PC-9 (cell line): Measurements from ENCODE around the gene DOCK4. TPM values are rescaled to one million over a fixed set of nuclear protein-coding genes. Genes with fewer than 3 reads are reported as not detected.

Experiments used
- BruUV-seq: library from RNA; stranded (reverse); fragments of 400-500 nt; replicated peaks from 2 replicates; lab custom pipeline; 2021; lab: Mats Ljungman, UMichigan
- CTCF ChIA-PET: fragments of 300-600 bp; sonication (Branson Sonifier 250); formaldehyde crosslinking; loops from one replicate; lab custom pipeline; 2022; ENCODE audit warnings: antibody characterized with exemption; lab: Charles Lee
- POLR2A ChIA-PET: fragments of 300-600 bp; sonication (Branson Sonifier 250); formaldehyde crosslinking; loops from one replicate; lab custom pipeline; 2022; ENCODE audit warnings: antibody characterized with exemption; ENCODE audit not compliant: unreplicated experiment; lab: Charles Lee
- DNase-seq, 2 experiments: peaks; one replicate each; pipeline versions ENCODE4 v3.0.0 to v3.0.0-alpha.2; 2015 to 2022; ENCODE audit warnings: mixed read lengths in 1 of 2
- H2AFZ ChIP-seq: fragments of 200-600 bp; sonication (generic); 2 replicates; pipeline ENCODE4 v1.8.1; 2017; ENCODE audit warnings: antibody characterized with exemption
- H3F3A ChIP-seq: fragments of 200-600 bp; sonication (generic); 2 replicates; pipeline ENCODE4 v1.8.1; 2017; ENCODE audit warnings: antibody characterized with exemption, mild to moderate bottlenecking, low read depth; ENCODE audit not compliant: insufficient read depth
- H3K27ac ChIP-seq: fragments of 200-600 bp; sonication (generic); 2 replicates; pipeline ENCODE4 v1.6.1; 2016; ENCODE audit warnings: mixed run types
- H3K27me3 ChIP-seq: fragments of 200-600 bp; sonication (generic); 2 replicates; pipeline ENCODE4 v1.6.1; 2016; ENCODE audit warnings: low read depth, mixed run types; ENCODE audit not compliant: insufficient read depth
- H3K36me3 ChIP-seq: fragments of 200-600 bp; sonication (generic); 2 replicates; pipeline ENCODE4 v1.6.1; 2016; ENCODE audit warnings: low read depth, mixed run types
- H3K4me1 ChIP-seq: fragments of 200-600 bp; sonication (generic); replicated peaks from 2 replicates; pipeline ENCODE4 v1.6.1; 2016; ENCODE audit warnings: mixed run types; ENCODE audit not compliant: insufficient read depth
- H3K4me2 ChIP-seq: fragments of 200-600 bp; sonication (generic); 2 replicates; pipeline ENCODE4 v1.6.1; 2017; ENCODE audit warnings: mixed run types
- H3K4me3 ChIP-seq: fragments of 200-600 bp; sonication (generic); 2 replicates; pipeline ENCODE4 v1.6.1; 2016; ENCODE audit warnings: mixed run types
- H3K79me2 ChIP-seq: fragments of 200-600 bp; sonication (generic); 2 replicates; pipeline ENCODE4 v1.6.1; 2017; ENCODE audit warnings: low read depth, mixed run types
- H3K9me2 ChIP-seq: fragments of 200-600 bp; sonication (generic); 2 replicates; pipeline ENCODE4 v1.8.1; 2017; ENCODE audit warnings: mild to moderate bottlenecking; ENCODE audit not compliant: insufficient read depth
- H3K9me3 ChIP-seq: fragments of 200-600 bp; sonication (generic); 2 replicates; pipeline ENCODE4 v1.8.1; 2016; ENCODE audit warnings: low read depth; ENCODE audit not compliant: insufficient read depth
- H4K20me1 ChIP-seq: fragments of 200-600 bp; sonication (generic); 2 replicates; pipeline ENCODE4 v1.8.1; 2017; ENCODE audit not compliant: insufficient read depth
- EZH2 ChIP-seq: fragments of 200-600 bp; sonication (generic); IDR thresholded peaks from 2 replicates; pipeline ENCODE4 v1.8.0; 2017; ENCODE audit warnings: antibody characterized with exemption, low read depth
- intact Hi-C: fragments of 100-400 bp; cut with micrococcal nuclease; formaldehyde crosslinking; loops from one replicate; pipeline ENCODE4 v1.10.0; 2022; ENCODE audit not compliant: unreplicated experiment
- total RNA-seq: library from RNA; stranded (reverse); gene quantifications from 2 replicates; pipeline ENCODE4 v1.2.3, GENCODE V29; 2021
- TF ChIP-seq, protein P1 (sequence below): fragments of 200-600 bp; sonication (generic); conservative IDR thresholded peaks from 2 replicates; pipeline ENCODE4 v1.6.1; 2017; ENCODE audit warnings: mixed run types, antibody characterized with exemption, mild to moderate bottlenecking, moderate library complexity

DOCK4 gene
- total RNA-seq, 1 experiment from 2014 or later, result 0.98 TPM

DNA sequence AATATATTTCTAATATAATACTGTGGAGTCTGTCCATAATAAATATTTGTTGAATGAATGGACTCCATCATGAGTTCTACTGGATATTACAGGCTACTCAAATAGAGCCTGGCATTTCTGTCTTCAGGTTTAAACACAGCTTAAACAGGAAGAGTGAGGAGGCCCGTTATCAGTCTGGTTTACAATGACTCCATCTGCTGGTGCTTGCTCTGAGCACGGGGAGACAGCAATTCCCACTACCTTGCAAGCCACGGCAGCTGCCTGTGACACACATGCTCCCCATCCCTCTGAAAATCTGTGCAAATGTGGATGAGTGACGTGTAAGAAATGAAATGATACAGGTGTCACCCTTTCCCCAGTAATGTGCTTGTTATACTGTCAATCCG, 350.4 kb downstream of the DOCK4 start:
- Histone ChIP-seq H4K20me1 (no peaks in the 10 kb centered on the region), H3K27me3 (no peaks in the 10 kb centered on the region), H3K79me2 (no peaks in the 10 kb centered on the region), H3K9me3 (no peaks in the 10 kb centered on the region), H3K4me3 (no peak overlapping the region), H3K9me2 (no peaks in the 10 kb centered on the region), H3K36me3 (no peaks in the 10 kb centered on the region), H3K4me2 (no peak overlapping the region), H2AFZ (no peak overlapping the region), H3K27ac (no peak overlapping the region), H3F3A (no peaks in the 10 kb centered on the region), H3K4me1 (no peaks in the 10 kb centered on the region)
- intact Hi-C loops, result loop anchor here (1.0 to 10.0 kb wide), 4 partner anchors 93 to 639 kb away; no protein-coding TSS in a partner anchor
- TF ChIP-seq, protein P1, sequence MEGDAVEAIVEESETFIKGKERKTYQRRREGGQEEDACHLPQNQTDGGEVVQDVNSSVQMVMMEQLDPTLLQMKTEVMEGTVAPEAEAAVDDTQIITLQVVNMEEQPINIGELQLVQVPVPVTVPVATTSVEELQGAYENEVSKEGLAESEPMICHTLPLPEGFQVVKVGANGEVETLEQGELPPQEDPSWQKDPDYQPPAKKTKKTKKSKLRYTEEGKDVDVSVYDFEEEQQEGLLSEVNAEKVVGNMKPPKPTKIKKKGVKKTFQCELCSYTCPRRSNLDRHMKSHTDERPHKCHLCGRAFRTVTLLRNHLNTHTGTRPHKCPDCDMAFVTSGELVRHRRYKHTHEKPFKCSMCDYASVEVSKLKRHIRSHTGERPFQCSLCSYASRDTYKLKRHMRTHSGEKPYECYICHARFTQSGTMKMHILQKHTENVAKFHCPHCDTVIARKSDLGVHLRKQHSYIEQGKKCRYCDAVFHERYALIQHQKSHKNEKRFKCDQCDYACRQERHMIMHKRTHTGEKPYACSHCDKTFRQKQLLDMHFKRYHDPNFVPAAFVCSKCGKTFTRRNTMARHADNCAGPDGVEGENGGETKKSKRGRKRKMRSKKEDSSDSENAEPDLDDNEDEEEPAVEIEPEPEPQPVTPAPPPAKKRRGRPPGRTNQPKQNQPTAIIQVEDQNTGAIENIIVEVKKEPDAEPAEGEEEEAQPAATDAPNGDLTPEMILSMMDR, result no peak
- no peak for TF ChIP-seq EZH2
- ChIA-PET CTCF (interaction anchor here (0.6 to 2.2 kb wide), 7 partner anchors 18 to 642 kb away, joined by 3 to 17 read pairs (median 3); no protein-coding TSS in a partner anchor), POLR2A (no interaction called here)
- no peak for DNase-seq
- no TSS peak for BruUV-seq

DNA sequence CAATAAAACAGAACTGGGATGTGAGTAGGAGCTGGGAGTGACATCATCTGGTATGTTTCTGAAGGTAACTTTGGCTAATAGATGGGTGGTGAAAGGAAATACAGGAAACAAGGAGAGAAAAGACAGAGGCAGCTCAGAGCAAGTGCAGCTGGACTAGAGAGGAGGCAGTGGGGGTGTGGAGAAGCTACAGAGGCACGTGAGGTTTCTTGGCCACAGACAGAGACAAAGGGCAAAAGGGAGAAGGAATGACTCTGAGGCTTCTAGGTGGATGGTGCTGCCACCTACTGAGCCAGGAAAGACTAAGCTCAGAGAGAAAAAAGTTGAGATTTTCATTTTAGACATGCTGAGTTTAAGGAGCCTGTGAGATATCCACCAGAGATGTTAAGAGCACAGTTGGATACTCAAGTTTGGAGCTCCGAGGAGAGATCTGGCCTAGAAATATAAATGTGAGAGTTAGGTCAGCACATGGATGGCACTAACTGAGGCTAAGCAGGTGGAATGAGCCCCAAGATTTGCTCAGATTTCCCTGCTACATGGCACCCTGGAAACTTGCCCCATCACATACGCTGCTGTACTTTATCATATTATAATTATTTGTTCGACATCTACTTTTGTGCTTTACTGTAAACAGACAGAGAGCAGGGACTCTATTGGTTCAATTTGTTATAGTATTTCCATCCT, 350.9 kb downstream of the DOCK4 start:
- Histone ChIP-seq H3K9me2 (no peaks in the 10 kb centered on the region), H3K27ac (no peak overlapping the region), H2AFZ (no peak overlapping the region), H3K4me3 (no peak overlapping the region), H3K36me3 (no peaks in the 10 kb centered on the region), H3K4me1 (no peaks in the 10 kb centered on the region), H4K20me1 (no peaks in the 10 kb centered on the region), H3K4me2 (no peak overlapping the region), H3K9me3 (no peaks in the 10 kb centered on the region), H3K27me3 (no peaks in the 10 kb centered on the region), H3K79me2 (no peaks in the 10 kb centered on the region), H3F3A (no peaks in the 10 kb centered on the region)
- peak in 1 of 2 experiments; percentile 28 for DNase-seq
- no peak for TF ChIP-seq EZH2
- TF ChIP-seq, protein P1, result peak; percentile 60
- ChIA-PET POLR2A (no interaction called here), CTCF (interaction anchor here (0.6 to 2.2 kb wide), 7 partner anchors 17 to 643 kb away, joined by 3 to 17 read pairs (median 3); no protein-coding TSS in a partner anchor)
- no TSS peak for BruUV-seq
- intact Hi-C loops, result loop anchor here (1.0 to 10.0 kb wide), 4 partner anchors 92 to 640 kb away; no protein-coding TSS in a partner anchor

DNA sequence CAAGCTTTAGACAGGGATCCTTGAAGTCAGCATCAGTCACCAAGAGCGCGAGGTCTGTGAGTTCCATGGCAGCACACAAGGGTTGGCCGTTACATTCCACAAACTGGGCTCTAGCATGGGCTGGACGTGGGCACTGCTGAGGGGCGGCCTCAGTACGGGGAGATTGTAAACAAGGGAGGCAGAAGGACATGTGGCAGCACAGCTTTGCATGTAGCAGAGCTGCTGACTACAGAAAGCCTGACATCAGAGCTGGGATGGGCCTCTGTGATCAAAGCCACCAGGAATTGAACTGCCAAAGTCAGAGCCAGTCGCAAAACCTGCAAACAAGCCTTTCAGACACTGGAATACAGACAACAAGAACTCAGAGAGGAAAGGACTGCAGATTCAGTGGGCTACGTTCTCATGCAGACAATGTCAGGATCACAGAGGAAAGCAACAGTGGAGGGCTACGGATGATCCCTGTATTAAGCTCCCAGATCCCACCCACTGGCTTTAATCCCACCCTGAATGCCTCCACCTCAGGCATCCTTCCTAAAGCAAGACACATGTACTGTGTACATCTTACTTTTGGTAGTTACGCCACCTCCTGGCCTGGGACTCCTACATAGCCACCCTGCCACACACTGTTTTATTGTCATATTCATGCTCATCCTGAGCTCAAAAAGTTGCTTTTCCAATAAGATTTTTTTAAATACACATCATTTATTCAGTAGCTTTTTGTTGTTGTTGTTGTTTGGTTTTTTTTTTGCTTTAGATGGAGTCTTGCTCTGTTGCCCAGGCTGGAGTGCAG, 352.8 kb downstream of the DOCK4 start:
- POLR2A ChIA-PET, result no interaction called here
- BruUV-seq, result no TSS peak
- DNase-seq, result no peak

More for the DNA sequence above, 352.8 kb downstream of the DOCK4 start:
- intact Hi-C loops, result loop anchor here (10.0 kb wide), 1 partner anchor 641 kb away; no protein-coding TSS in a partner anchor
- Histone ChIP-seq H3K4me2 (no peak overlapping the region), H3K36me3 (no peaks in the 10 kb centered on the region), H2AFZ (no peak overlapping the region), H3K4me1 (no peaks in the 10 kb centered on the region), H3K9me2 (no peaks in the 10 kb centered on the region), H3K9me3 (no peaks in the 10 kb centered on the region), H3K4me3 (no peak overlapping the region), H3K79me2 (no peaks in the 10 kb centered on the region), H3F3A (no peaks in the 10 kb centered on the region), H3K27ac (no peak overlapping the region), H3K27me3 (no peaks in the 10 kb centered on the region), H4K20me1 (no peaks in the 10 kb centered on the region)
- CTCF ChIA-PET, result interaction anchor here (1.0 kb wide), 1 partner anchor 90 kb away, joined by 5 read pairs; no protein-coding TSS in a partner anchor
- TF ChIP-seq, protein P1, result no peak
- no peak for TF ChIP-seq EZH2
